Stimulated activated CD4-positive, alpha-beta T cell treated with anti-CD3 and anti-CD28 coated beads, Interleukin-2, amount 100 ng/mL, for 4 hours (primary cell): ENCODE measurements around the gene SULT1A1.
"Not testable (repeated sequence)": the region's sequence is repeated elsewhere in the genome, so short reads cannot be mapped to it uniquely, and the experiment has no call there.

Experiments
- DNase-seq: peaks from one replicate; pipeline ENCODE4 v3.0.0-alpha.2; 2020; ENCODE audit warnings: low read depth

SULT1A1 gene

DNA sequence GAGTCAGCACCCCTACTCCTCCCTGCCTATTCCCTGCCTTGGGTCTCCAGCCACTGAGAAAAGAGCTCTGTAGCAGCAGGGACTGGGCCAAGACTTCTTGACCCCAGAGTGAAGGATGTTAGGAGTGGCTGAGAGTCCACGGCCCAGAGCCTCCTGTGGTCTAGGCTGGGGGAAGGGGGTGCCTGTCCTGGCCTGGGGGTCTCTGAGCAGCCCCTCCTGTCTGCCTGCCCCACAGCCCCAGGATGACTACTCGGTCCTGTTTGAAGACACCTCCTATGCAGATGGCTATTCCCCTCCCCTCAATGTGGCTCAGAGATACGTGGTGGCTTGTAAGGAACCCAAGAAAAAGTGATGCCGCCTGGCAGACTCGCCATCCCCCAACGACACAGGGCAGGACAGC is 18.5 kb downstream of the SULT1A1 start:
- DNase-seq = no peak

DNA sequence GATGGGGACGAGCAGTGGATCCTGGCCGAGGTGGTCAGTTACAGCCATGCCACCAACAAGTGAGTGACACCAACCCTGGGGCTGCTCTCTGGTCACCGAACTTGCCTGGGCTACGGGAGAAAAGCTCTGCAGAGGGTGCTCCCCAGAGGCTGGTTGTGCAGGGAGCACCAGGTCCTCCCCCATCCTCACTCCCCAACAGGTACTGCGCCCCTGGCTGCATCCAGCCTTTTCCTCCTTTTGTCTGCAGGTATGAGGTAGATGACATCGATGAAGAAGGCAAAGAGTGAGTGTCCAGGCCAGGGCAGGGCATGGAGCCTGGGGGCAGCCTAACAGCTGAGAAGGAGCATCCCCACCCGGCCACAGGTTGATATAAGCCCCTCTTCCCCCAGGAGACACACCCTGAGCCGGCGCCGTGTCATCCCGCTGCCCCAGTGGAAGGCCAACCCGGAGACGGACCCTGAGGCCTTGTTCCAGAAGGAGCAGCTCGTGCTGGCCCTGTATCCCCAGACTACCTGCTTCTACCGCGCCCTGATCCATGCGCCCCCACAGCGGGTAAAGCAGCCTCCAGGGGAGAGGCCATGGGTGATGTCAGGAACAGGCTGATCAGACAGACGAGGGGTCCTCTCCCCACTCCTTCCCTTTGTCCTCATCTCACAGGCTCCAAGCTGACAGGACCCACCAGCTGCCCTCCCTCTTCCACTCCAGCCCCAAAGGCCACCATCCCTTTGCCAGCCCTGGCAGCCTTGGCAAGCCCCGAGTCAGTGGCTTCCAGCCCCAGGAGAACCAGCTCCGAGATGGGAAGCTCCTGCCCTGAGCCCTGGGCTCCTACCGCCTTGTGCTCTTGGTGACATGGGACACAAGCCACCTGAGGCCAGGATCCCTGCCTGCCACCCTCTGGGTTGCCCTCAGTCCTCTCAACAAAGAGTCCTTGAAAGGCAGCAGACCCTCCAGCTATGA is 19.2 kb downstream of the SULT1A1 start:
- no peak for DNase-seq

DNA sequence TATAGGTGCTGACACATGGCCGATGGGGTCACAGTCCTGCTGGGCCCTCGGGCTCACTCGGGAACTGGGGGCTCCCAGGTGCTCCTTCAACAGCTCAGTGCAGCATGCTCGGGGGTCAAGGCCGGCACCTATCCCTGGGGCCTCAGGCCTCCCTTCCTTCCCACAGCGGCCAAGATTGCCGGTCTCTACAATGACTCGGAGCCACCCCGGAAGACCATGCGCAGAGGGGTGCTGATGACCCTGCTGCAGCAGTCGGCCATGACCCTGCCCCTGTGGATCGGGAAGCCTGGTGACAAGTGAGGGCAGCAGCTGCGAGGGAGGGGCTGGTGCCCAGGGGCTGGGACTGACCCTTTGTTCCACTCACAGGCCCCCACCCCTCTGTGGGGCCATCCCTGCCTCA is 19.9 kb downstream of the SULT1A1 start:
- DNase-seq = no peak

DNA sequence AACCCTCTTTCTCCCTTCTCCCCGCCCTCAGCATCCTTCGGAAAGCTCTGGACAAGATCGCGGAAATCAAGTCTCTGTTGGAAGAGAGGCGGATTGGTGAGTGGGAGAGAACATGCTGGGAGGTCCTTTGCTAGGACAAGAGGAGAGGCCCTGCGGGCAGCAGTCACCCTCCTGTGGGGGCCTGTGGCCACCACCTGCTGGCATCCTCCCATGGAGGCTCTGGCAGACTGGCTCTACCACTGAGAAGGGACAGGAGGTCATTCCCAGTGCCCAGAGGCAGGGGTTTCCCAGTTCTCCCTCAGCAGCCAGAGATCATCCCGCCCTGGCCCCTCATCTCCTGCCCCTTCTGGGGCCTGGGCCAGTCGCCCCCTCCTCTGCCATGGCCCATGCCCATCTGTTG is 20.8 kb downstream of the SULT1A1 start:
- DNase-seq = no peak

DNA sequence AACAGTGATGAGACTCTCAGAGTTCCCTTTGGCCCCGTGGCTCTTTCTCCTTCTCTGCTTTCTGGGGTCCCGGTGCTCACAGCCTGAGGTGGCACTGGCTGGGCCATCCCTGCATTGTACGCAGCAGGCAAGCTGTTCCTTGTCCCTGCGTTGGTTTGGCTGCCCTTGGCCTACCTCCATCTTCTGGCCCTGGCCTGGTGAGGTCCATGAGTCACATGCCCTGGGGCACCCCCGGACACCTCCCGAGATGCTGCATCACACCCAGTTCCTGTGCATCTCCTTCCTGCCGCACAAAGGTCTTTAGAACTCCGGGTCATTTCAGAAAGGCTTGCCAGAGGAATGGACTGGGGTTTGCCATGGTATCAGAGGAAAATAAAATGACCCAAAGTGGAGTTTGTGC is 22.5 kb downstream of the SULT1A1 start:
- DNase-seq = no peak

DNA sequence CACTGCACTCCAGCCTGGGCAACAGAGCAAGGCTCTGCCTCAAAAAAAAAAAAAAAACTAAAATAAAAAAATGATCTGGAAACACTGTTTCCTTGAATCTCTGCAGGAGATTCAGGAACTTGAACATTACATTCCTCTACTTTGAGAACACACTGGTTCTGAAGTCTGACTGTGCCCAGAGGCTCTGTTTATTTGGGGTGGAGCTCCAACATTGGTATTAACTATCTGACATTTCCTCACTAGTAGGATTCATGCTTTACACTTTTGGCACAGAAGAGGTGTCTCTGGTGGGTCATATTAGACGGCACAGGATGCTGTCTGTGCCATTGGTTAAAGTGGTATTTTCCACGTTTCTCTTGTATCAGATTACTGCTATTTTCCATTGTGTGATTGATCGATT is 23.4 kb downstream of the SULT1A1 start:
- DNase-seq = no peak

DNA sequence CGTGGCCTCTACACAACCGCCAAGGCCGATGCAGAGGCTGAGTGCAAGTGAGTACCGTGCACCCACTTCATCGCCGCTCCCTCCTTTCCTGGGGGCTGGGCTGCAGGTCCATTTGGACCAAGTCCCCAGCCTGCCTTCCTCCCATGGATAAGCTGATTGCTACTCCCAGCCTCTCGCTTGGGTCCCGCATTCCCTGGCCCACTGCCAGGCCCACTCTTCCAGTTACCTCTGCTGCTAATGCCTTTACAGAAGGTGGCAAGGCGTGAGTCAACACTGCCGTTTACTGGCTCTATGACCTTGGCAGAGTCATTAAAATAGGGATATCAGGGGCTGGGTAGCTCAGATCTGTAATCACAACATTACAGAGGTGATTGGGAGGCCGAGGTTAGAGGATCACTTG is 24.2 kb downstream of the SULT1A1 start:
- DNase-seq = no peak

DNA sequence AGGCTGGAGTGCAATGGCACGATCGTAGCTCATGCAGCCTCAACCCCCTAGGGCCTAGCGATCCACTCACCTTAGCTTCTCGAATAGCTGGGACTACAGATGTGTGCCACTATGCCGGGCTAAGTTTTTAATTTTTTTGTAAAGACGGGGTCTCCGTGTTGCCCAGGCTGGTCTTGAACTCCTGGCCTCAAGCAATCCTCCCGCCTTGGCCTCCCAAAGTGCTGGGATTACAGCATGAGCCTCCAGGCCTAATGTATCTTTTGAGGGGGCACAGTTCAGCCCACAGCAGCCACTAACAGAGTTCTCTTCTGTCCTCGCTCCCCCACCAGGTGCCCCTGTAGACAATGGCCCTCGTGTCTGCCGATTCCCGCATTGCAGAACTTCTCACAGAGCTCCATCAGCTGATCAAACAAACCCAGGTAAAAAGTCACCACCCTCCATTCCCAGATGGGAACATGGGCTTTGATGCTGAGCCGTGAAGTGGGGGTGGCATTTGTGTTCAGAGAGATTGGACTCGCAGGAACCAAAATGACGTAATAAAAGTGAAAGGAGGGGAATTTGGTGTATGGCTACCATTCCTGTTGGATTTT is 29.0 kb downstream of the SULT1A1 start:
- DNase-seq = no peak

DNA sequence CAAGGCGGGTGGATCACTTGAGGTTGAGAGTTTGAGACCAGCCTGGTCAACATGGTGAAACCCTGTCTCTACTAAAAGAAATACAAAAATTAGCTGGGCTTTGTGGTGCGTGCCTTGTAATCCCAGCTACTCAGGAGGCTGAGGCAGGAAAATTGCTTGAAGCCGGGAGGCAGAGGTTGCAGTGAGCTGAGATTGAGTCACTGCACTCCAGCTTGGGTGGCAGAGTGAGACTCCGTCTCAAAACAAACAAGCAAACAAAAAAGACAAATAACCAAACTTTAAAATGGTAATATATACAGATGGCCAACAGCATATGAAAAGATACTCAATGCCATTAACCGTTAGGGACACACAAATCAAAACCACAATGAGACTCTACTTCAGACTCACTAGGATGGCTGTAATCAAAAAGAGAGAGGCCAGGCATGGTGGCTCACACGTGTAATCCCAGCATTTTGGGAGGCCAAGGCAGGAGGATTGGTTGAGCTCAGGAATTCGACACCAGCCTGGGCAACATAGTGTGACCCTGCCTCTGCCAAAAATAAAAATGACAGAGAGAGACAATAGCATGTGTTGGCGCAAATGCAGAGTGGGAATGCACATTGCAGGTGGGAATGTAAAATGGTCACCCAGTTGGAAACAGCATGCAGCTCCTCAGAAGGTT is 34.3 kb downstream of the SULT1A1 start:
- no peak for DNase-seq

DNA sequence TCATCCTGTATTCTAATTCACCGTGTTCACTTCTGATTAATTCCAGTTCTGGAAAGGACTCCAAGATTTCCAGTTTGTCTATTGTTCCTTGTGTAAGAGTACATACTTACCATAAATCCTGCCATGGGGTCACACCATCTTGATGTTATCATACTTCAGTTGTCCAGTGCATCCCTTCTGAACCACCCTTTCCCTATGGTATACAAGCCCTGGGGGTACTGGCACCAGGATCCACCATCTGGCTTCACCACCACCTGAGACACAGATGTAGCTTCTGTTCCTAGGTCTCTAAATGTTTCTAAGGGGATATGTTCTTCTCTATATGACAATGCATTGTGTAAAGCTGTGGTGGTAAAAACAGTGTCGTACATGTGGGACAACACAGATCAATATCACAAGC is 34.9 kb downstream of the SULT1A1 start:
- no peak for DNase-seq

DNA sequence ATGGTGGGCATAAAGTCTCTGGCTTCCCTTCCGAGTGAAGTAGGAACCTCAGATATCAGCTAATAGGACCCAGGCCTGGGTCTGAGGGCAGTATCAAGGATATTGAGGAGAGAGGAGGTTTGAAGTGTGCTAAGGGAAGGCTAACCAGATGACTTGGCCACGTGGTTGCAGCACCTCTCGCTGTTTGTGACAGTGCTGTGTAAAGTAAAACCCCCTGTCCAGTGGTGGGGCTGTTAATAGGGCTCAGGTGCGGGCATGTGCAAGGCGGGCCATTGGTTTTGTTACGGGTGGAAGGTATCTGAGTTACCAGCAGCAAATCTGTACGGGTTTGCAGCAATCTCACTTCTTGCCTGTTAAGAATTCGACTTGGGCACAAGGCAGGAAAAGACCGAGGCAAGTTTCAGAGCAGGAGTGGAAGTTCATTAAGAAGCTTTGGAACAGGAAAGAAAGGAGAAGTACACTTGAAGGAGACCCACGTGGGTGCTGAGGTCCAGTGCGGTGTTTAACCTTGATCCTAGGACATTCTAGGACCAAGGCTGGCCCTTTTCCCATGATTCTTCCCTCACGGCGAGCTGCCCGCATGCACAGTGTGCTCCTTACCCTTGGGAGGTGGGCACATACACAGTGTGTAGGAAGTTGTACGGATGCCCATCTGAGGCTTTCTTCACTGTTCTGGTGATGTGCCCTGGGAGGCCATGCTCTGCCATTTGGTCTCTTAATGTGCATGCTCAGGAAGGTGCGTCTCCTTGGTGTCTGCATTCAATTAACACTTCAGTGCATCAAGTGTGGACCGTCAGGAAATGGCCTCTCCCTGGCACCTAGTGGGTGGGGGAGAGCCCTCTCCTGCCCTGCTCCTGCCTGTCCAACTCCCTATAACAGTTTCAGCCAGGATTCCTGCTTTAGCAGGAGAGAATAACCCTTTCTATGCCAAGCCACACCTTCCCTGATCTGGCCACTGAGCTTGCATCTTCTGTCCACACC is 35.8 kb downstream of the SULT1A1 start:
- DNase-seq = no peak

DNA sequence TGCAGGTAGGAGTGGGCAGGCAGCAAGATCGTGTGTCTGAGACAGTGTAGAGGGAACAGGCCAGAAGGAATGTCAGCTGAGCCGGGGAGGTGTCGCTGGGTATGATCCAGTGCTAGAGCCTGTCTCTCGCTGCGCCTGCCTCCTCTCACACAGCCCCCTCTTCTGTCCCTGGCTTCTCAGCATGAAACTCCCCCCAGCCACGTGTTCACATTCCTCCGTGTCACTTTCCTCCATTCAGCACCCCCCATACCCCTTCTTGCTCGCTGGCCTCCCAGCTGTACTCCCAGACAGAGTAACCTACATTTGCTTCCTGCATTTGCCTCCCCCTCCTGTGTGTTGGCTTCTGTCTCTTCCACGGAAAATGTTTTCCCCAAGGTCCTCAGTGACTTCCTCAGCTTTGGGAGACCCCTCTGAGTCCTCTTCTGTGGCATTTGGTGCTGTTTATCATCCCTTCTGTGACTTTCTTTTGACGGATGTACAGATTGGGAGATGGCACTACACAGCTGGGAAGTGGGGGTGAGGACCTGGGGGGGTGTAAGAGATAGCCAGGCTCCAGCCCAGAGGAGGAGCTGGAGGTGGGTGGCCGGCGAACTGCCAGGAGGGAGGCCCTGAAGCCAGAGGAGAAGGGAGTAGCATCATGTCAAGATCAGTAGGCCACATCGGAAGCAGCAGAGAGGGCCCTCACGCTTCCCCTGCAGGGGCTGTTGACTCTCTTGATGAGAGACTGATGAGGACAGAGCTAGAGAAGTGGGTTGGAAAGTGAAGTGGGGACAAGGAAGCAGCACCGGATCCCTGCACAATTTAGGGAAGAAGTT is 36.9 kb downstream of the SULT1A1 start:
- no peak for DNase-seq

DNA sequence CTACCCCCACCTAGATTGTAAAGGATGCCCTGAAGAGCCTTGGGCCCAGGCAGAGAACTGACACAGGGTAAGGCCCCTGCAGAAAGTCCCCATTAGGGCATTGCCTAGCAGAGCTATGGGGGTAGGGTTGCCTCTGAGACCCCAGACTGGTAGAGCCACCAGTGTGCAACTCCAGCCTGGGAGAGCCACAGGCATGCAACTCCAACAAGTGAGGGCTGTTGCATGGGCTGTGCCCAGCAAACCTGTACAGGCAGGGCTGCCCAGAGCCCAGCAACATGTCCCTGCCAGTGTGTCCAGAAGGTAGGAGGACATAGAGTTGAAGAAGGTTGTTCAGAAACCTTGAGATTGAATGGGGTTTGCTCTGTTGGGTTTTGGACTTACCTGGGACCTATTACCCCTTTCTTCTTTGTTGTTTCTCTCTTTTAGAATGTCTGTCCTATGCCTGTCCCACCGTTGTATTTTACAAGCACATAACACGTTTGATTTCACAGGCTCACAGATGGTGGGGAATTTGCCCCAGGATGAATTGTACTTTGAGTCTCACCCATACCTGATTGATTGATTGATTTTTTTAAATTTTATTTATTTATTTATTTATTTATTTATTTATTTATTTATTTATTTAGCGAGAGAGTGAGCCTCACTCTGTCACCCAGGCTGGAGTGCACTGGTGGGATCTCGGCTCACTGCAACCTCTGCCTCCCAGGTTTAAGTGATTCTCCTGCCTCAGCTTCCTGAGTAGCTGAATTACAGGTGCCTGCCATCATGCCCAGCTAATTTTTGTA is 39.7 kb downstream of the SULT1A1 start:
- no peak for DNase-seq

DNA sequence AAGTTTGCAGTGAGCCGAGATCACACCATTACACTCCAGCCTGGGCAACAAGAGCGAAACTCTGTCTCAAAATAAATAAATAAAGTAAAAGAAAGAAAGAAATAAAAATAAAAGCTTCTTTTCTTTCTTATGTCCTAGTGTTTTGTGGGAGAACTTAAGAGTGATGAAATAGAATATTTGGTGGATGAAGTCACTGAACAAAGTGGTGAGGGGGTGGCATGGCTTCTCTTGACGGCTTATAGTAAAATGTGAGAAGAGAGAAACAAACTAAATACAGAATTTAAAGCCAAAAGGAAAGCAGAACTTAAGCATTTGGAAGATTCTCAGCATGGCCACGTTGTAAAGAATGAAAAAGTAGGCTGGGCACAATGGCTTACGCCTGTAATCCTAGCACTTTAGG is 40.8 kb downstream of the SULT1A1 start:
- DNase-seq = no peak

DNA sequence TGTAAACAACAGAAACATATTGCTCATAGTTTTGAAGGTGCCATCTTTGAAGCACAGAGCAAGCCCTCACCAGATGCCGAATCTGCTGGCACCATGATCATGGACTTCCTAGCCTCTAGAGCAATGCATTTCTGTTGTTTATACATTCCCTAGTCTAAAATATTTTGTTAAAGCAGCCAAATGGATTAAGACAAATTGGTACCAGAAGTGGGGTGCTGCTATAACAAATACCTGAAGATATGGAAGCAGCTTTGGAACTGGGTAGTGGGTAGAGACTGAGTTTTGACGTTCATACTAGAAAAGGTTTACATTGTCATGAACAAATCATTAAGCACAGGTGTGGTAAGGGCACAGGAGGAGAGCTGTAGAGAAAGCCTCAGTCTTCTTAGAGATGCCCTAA is 42.6 kb downstream of the SULT1A1 start:
- DNase-seq = no peak

DNA sequence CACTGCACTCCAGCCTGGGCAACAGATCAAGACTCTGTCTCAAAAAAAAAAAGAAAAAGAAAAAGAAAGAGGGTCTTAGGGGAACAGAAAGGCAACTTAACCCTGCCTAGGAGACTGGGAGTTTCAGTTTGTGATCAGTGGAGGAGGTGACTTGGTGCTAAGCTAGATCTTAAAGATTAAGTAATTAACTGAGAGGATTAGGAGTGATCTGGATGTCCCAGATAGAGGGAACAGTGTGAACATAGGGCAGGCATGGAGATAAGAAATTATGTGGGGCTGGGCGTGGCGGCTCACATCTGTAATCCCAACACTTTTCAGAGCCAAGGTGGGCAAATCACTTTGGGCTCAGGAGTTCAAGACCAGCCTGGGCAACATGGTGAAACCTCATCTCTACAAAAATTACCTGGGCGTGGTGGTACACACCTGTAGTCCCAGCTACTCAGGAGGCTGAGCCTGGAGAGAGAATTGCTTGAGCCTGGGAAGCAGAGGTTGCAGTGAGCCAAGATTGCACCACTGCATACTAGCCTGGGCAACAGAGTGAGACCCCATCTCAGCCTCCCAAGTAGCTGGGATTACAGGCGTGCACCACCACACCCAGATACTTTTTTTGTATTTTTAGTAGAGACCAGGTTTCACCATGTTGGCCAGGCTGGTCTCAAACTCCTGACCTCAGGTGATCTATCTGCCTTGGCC is 43.5 kb downstream of the SULT1A1 start:
- DNase-seq = not testable (repeated sequence)

DNA sequence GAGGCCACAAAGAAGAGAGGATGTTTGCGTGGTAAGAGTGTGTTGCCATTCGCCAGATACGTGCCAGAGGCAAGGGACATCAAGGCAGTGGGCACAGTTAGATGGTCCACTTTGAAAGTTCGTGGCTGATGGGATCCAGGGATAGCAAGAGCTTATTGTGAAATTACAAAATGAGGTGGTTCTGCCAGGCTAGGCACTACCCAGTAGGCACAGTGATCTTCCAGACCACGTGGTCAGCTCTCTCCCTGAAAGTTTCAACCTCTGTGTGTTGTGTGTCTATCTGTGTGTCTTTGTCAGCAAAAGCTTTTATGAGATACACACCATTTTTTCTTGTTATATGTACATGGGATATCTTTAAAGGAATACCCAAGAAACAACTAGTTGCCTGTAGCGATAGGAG is 46.6 kb downstream of the SULT1A1 start:
- no peak for DNase-seq

DNA sequence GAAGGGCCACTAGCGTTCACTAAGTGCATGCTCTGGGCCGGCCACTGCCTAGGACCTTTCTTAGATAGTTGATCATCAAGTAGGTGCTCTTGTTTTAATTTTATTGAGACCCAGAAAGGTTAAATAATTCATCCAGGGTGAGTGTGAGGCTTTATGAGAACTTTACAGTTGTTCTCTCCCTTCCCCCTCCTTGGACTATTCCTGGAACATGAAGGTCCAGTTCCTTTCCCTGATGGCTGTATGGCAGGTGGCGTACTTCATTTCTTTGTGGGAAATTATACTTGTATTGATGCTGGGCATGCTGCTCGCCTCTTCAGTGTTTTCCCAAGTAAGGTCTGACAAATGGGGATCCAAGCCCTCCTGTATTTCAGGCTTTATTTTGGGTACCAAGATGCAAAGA is 47.6 kb downstream of the SULT1A1 start:
- DNase-seq = no peak

DNA sequence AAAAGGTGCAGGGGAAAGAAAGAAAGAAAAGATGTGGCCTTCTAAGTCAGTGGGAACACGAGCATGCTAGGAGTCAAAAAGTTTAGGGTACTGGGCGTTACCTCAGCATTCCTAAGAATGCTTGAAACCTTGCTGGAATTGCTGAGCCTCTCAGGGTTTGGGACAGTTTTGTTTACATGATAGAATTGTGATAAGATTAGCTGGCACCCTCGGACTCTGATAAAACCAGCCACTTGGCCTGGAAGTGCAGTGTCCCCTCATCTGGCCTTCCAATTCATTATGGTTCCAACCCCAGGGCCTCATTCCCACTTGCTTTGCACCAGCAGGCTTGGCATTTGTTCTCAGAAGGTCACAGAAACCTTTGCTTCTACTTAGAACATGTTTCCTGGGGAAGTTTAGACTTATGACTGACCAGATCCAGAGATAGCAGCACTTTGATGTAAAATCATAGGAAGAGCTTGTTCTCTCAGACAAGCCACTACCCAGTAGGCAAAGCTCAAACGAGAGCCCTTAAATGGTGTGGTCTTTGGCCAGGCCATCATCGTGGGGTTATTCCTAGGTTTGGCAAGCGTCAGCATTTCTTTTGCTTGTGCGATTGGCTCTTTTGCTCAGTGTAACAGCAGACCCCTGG is 48.2 kb downstream of the SULT1A1 start:
- DNase-seq = no peak
